Superior temporal gyrus (tissue), 1 donor: ENCODE measurements around the gene PLN.

Source experiments
- DNase-seq: peaks from one replicate; pipeline ENCODE4 v3.0.0-alpha.2; 2016; ENCODE audit errors: extremely low spot score

The PLN gene

GRCh38 chr6:118548136-118548535 is at the start of gene PLN:
Gene PLN, plus strand, starts transcription at chr6:118548296. Its CDS starts 10,626 bp downstream, at chr6:118558922.
- no peak for DNase-seq

GRCh38 chr6:118500130-118501015 is 47.7 kb upstream of the PLN start:
- no peak for DNase-seq

GRCh38 chr6:118501099-118501498 is 47.0 kb upstream of the PLN start:
- DNase-seq = no peak

- no peak for DNase-seq
Observed at GRCh38 chr6:118501765-118502164, 46.3 kb upstream of the PLN start.

- DNase-seq = no peak
Observed at GRCh38 chr6:118502169-118502568, 45.9 kb upstream of the PLN start.

- DNase-seq = peak; percentile 13
Observed at GRCh38 chr6:118504611-118505010, 43.5 kb upstream of the PLN start.

GRCh38 chr6:118505656-118506055 is 42.4 kb upstream of the PLN start:
- DNase-seq = no peak

- peak; percentile 23 for DNase-seq
Observed at GRCh38 chr6:118506071-118506638, 41.9 kb upstream of the PLN start.

GRCh38 chr6:118507636-118508035 is 40.5 kb upstream of the PLN start:
- peak; percentile 7 for DNase-seq

GRCh38 chr6:118509009-118509617 is 39.0 kb upstream of the PLN start:
- peak; percentile 80 for DNase-seq

GRCh38 chr6:118511930-118512715 is 36.0 kb upstream of the PLN start:
- DNase-seq = peak; percentile 11

GRCh38 chr6:118514689-118515088 is 33.4 kb upstream of the PLN start:
- DNase-seq = no peak

- DNase-seq = no peak
Observed at GRCh38 chr6:118522422-118522821, 25.7 kb upstream of the PLN start.

- DNase-seq = no peak
Observed at GRCh38 chr6:118523216-118523615, 24.9 kb upstream of the PLN start.

GRCh38 chr6:118524686-118525085 is 23.4 kb upstream of the PLN start:
- DNase-seq = no peak

GRCh38 chr6:118525913-118526780 is 21.9 kb upstream of the PLN start:
- DNase-seq = no peak

- no peak for DNase-seq
Observed at GRCh38 chr6:118528129-118528528, 20.0 kb upstream of the PLN start.

GRCh38 chr6:118529756-118530155 is 18.3 kb upstream of the PLN start:
- no peak for DNase-seq

- no peak for DNase-seq
Observed at GRCh38 chr6:118530942-118531341, 17.2 kb upstream of the PLN start.

- DNase-seq = no peak
Observed at GRCh38 chr6:118535176-118535844, 12.8 kb upstream of the PLN start.
